Skin of body (tissue), 1 donor: ENCODE measurements around the gene MKNK1. TPM values are rescaled to one million over a fixed set of nuclear protein-coding genes. Genes with fewer than 3 reads are reported as not detected.

ENCODE experiments used
- total RNA-seq: library from RNA; depleted of rRNA; stranded (reverse); fragments of >200 nt; gene quantifications from one replicate; pipeline ENCODE4 v1.2.3, GENCODE V29; 2014

The MKNK1 gene
- total RNA-seq, 1 donor from 2014 or later = 27.0 TPM

Other genes starting within 250 kb of the MKNK1 start
- gene FAAH, start 210.0 kb downstream of the MKNK1 start, total RNA-seq = 11.2 TPM
- gene DMBX1, start 114.4 kb downstream of the MKNK1 start, total RNA-seq = not detected
- gene KNCN, start 52.6 kb downstream of the MKNK1 start, total RNA-seq = not detected
- 8.9 TPM for gene MOB3C, start 12.5 kb upstream of the MKNK1 start, total RNA-seq
- 30.3 TPM for gene ATPAF1, start 64.1 kb upstream of the MKNK1 start, total RNA-seq
- not detected for gene TEX38, start 67.6 kb upstream of the MKNK1 start, total RNA-seq
- 62.9 TPM for gene EFCAB14, start 114.8 kb upstream of the MKNK1 start, total RNA-seq
- gene CYP4B1, start 194.8 kb upstream of the MKNK1 start, total RNA-seq = 7.4 TPM